Gastroesophageal sphincter (tissue), 3 donors: ENCODE results near the gene AUTS2.

Experiments used
- CTCF ChIP-seq, 4 experiments: fragments of 200-600 bp in 2 of 4; fragments of 450-650 bp in 2 of 4; sonication (generic) in 1 of 4; IDR thresholded peaks; one replicate each; pipeline ENCODE4 v1.5.1; 2017 to 2019; ENCODE audit warnings: antibody characterized with exemption in 4 of 4, mild to moderate bottlenecking in 2 of 4, moderate library complexity in 2 of 4
- POLR2A ChIP-seq, 2 donors: fragments of 450-650 bp; IDR thresholded peaks; one replicate each; pipeline ENCODE4 v1.6.1; 2017; ENCODE audit warnings: antibody characterized with exemption in 2 of 2, mild to moderate bottlenecking in 2 of 2, moderate library complexity in 1 of 2
- POLR2AphosphoS5 ChIP-seq: sonication (generic); formaldehyde crosslinking; IDR thresholded peaks from one replicate; pipeline ENCODE4 v1.6.1; 2017; ENCODE audit warnings: antibody characterized with exemption

DNA sequence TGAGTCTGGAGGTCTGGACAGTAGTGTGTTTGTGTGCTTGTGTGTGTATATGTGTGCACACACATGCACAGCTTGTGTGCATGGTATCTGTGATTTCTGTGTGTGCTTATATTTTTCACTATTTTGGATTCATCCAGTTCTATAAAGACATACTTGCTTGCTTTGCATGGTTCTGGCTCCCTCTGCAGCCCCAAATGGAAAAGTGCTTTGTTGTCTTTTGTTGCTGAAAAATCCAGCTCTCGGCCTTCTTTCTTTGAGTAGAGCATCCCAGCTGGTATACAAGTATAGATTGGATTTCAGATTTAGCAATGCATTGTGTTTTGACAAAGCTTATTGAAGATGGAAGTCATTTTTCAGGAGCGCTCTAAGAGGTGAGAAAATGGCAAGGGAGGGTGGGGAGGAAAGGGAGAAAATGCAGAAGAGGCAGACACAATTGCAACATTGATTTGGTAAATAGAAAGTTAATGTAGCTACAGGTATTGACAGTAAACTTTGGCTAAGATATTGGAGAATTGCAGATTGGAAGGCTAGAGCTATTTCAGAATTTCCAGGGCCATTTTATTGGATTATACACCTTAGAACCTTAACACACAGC, 333.9 kb downstream of the AUTS2 start:
- TF ChIP-seq CTCF (IDR thresholded peaks at IDR 0.05) (peak; percentile 38 to 78 (median 68)), POLR2AphosphoS5 (no peak), POLR2A (IDR thresholded peaks at IDR 0.05) (no peak)
